GM23338 (cell line): ENCODE data around the gene CYRIA.

ENCODE experiments used
- CREB1 ChIP-seq: fragments of 250-450 bp; sonication (Bioruptor Pico); IDR thresholded peaks from 2 replicates; pipeline ENCODE4 v1.5.0; 2020; ENCODE audit warnings: low read depth, mild to moderate bottlenecking, moderate library complexity
- CTCF ChIP-seq, 2 experiments: fragments of 200-600 bp in 1 of 2; sonication (generic) in 1 of 2; conservative IDR thresholded peaks; 2 replicates each; pipeline versions ENCODE4 v1.5.1 to v1.6.1; 2016 to 2017; ENCODE audit warnings: antibody characterized with exemption in 2 of 2, low read depth in 2 of 2, mild to moderate bottlenecking in 2 of 2, moderate library complexity in 1 of 2
- EZH2 ChIP-seq: fragments of 200-600 bp; sonication (generic); IDR thresholded peaks from one replicate; pipeline ENCODE4 v1.8.0; 2017; ENCODE audit warnings: antibody characterized with exemption, mild to moderate bottlenecking, low read depth; ENCODE audit not compliant: unreplicated experiment
- EZH2phosphoT487 ChIP-seq: fragments of 200-600 bp; sonication (generic); IDR thresholded peaks from one replicate; pipeline ENCODE4 v1.8.1; 2018; ENCODE audit warnings: antibody characterized with exemption; ENCODE audit not compliant: unreplicated experiment
- JUNB ChIP-seq: IDR thresholded peaks from one replicate; pipeline ENCODE4 v1.6.1; 2016; ENCODE audit warnings: antibody characterized with exemption; ENCODE audit not compliant: unreplicated experiment
- NANOG ChIP-seq: IDR thresholded peaks from 2 replicates; pipeline ENCODE4 v1.6.1; 2016; ENCODE audit warnings: antibody characterized with exemption, borderline replicate concordance
- POLR2AphosphoS5 ChIP-seq: IDR thresholded peaks from 2 replicates; pipeline ENCODE4 v1.6.1; 2016; ENCODE audit warnings: antibody characterized with exemption, low read depth
- REST ChIP-seq: IDR thresholded peaks from one replicate; pipeline ENCODE4 v1.6.1; 2018; ENCODE audit warnings: antibody characterized with exemption; ENCODE audit not compliant: unreplicated experiment
- ZNF462 ChIP-seq: fragments of 250-450 bp; sonication (Bioruptor Pico); IDR thresholded peaks from 2 replicates; pipeline ENCODE4 v1.5.0; 2020; ENCODE audit warnings: mild to moderate bottlenecking, moderate library complexity

- TF ChIP-seq CTCF (conservative IDR thresholded peaks at IDR 0.05; ENCODE audit: low read depth in 2 of 2) (no peak), EZH2 (no peak), POLR2AphosphoS5 (no peak), EZH2phosphoT487 (no peak), REST (no peak), JUNB (no peak), CREB1 (no peak), ZNF462 (CRISPR knock-in tag) (no peak), NANOG (no peak)
Observed at GRCh38 chr2:16708173-16708572, 42.5 kb upstream of the CYRIA start.
